Transverse colon (tissue), 3 donors: ENCODE data around the gene FCHO2.

Experiments used
- CTCF ChIP-seq, 5 experiments: fragments of 200-600 bp in 3 of 5; fragments of 450-650 bp in 2 of 5; sonication (generic) in 3 of 5; IDR thresholded peaks; 1 replicate in 2 of 5; 2 replicates in 3 of 5; pipeline ENCODE4 v1.5.1; 2016 to 2017; ENCODE audit warnings: antibody characterized with exemption in 5 of 5, inconsistent platforms in 3 of 5, mild to moderate bottlenecking in 2 of 5, moderate library complexity in 1 of 5
- EP300 ChIP-seq: sonication (generic); formaldehyde crosslinking; IDR thresholded peaks from one replicate; pipeline ENCODE4 v1.6.1; 2017; ENCODE audit warnings: antibody characterized with exemption, low read depth

- TF ChIP-seq CTCF (IDR thresholded peaks at IDR 0.05) (no peak), EP300 (no peak)
These were observed 34.0 kb upstream of the FCHO2 start for GRCh38 chr5:72921886-72922285.
